Urinary bladder (tissue), 4 donors: ENCODE data around the gene PPA2. TPM values are rescaled to one million over a fixed set of nuclear protein-coding genes. Genes with fewer than 3 reads are reported as not detected.

Experiments
- DNase-seq: peaks from one replicate; pipeline ENCODE4 v3.0.0-alpha.2; 2015; ENCODE audit errors: extremely low spot score
- H3K27ac ChIP-seq: one replicate; pipeline ENCODE4 v1.5.1; 2013; ENCODE audit warnings: low read depth, mild to moderate bottlenecking, moderate library complexity
- H3K36me3 ChIP-seq: one replicate; pipeline ENCODE4 v1.6.1; 2013; ENCODE audit warnings: mild to moderate bottlenecking, moderate library complexity; ENCODE audit not compliant: insufficient read depth
- H3K4me1 ChIP-seq: one replicate; pipeline ENCODE4 v1.6.1; 2013; ENCODE audit warnings: mild to moderate bottlenecking, moderate library complexity; ENCODE audit not compliant: insufficient read depth
- H3K4me3 ChIP-seq: one replicate; pipeline ENCODE4 v1.5.1; 2013; ENCODE audit warnings: low read depth, low read length
- WGBS: extraction: QIAGEN DNeasy Blood & Tissue Kit; methylation state at CpG from one replicate; pipeline ENCODE4 v1.1.7; 2013; 5-methylcytosine and 5-hydroxymethylcytosine counted together
- polyA plus RNA-seq: library from polyadenylated mRNA; stranded (reverse); fragments of 200-250 nt; gene quantifications from one replicate; pipeline ENCODE4 v1.2.3, GENCODE V29; 2013
- total RNA-seq: library from RNA; depleted of rRNA; stranded (reverse); fragments of >200 nt; gene quantifications from one replicate; pipeline ENCODE4 v1.2.3, GENCODE V29; 2014
- donor health status: healthy with polysubstance abuse.
- donor health status: healthy.

Gene PPA2
- total and polyA plus RNA-seq, 2 donors: 69.9 to 124 TPM

DNA sequence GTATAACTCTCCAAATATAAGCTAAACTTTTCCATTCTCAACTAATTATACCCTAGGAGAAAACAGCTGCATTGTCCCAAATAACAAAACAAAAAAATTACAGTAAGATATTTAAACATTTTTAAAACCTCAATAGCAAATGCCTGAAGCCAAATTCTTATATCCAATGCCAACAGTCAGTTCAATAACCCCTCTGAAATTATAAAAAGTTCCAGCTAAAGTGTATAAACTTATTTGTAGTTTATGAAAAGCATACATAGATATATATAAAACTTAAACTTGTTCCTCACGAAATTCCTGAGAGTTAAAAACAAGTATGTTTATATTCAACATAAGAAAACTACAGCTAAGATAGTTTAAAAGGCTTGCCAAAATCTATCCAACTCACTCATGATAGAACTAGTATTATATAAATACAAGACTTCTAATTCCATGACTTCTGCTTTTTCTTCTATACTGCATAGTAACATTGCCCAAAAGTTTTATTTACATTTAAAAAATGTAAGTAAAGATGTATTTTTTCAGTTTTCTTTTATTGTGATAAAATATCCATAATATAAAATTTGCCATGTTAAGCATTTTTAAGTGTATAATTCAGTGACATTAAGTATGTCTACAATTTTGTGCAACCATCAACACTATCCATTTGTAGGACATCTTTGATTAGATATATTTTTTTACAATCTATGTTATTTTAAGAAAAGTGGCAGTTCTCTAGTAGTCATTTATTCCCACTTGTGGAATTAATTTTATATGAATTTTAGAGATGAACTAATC, 72.8 kb downstream of the PPA2 start:
- H3K27ac ChIP-seq: no peak overlapping the region
- no peaks in the 10 kb centered on the region for H3K36me3 ChIP-seq
- DNase-seq: no peak
- WGBS: 43% methylated on average over 1 of the region's 1 CpG
- H3K4me3 ChIP-seq: no peak overlapping the region
- H3K4me1 ChIP-seq: no peaks in the 10 kb centered on the region

DNA sequence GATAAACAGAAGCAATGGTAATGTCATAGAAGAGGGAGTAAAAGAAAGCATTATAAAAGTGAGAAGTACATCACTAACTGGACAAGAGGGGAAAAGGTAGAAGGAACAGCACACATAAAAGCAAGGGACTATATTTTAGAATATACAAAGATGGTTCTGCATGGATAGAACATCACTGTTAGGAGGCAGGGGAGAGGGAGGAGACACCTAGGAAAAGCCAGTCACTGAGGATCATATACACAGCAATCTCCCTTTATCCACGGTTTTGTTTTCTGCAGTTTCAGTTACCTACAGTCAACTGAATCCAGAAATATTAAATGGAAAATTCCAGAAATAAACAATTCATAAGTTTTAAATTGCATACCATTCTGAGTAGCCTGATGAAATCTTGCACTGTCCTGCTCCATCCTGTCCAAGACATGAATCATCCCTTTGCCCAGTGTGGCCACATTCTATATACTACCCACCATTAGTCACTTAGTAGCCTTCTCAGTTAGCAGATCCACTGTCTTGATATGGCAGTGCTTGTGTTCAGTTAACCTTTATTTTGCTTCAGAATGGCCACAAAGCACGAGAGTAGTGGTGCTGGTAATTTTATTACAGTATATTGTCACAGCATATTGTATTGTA, 74.2 kb downstream of the PPA2 start:
- Histone ChIP-seq H3K4me1 (no peaks in the 10 kb centered on the region), H3K4me3 (no peak overlapping the region), H3K36me3 (no peaks in the 10 kb centered on the region), H3K27ac (no peak overlapping the region)
- DNase-seq: no peak
- WGBS: 84% methylated on average over 2 of the region's 2 CpGs

DNA sequence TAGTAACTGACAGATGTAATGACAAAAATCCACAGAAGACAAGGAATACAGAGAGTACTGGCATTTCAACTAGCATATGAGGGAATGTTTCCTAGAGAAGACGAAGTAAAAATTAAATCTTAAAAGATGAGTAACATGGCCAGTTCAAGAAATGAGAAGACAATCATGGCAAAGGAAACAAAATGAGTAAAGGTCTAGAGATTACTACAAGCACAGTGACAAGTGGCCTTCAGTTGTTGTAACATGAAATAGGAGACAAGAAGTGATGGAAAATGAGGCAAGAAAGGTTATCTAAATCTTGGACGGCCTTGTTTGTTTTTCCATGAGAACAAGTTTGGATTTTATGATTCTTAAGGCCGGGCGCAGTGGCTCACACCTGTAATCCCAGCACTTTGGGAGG, 81.0 kb downstream of the PPA2 start:
- no peak for DNase-seq
- Histone ChIP-seq H3K36me3 (peaks cover 2% of the 10 kb centered on the region), H3K4me1 (no peaks in the 10 kb centered on the region), H3K4me3 (no peak overlapping the region), H3K27ac (no peak overlapping the region)
- WGBS: 64% methylated on average over 4 of the region's 4 CpGs

DNA sequence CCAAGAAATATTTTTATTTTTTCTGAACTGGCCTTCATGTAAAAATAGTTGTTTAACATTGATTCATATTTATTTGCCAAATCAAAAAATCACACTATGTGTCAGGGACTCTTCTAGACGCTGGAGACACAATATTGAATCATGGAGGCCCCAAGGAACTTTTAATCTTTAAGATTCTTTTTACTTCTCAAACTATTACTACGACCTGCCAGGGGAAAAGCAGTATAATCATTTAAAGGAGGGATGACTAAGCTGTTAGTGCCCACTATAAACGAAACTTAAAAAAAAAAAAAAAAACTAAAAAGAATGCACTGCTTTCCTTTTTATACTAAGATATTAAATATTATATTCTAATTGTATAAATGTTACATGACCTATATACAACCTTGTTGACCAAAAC, 84.7 kb downstream of the PPA2 start:
- H3K36me3 ChIP-seq: peaks cover 2% of the 10 kb centered on the region
- WGBS: 78% methylated on average over 3 of the region's 3 CpGs
- no peak for DNase-seq
- no peak overlapping the region for H3K27ac ChIP-seq
- H3K4me1 ChIP-seq: no peaks in the 10 kb centered on the region
- H3K4me3 ChIP-seq: no peak overlapping the region

DNA sequence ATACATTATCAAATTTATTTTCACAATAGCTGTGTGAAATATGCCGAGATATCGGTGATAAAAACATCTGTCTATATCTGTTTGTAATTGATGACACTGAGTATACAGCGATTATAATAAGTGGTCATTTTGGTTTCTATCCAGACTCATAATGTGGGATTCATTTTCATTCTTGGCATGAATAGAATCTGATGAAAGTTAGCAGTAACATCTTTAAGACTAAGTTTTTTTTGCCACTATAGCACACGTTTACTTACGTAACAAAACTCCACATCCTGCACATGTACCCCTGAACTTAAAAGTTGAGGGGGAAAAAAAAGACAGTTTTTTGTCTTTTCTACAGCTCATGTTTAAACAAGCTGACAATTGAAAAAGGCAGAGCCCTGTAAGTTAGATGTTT, 86.4 kb downstream of the PPA2 start:
- no peak for DNase-seq
- 87% methylated on average over 5 of the region's 5 CpGs for WGBS
- Histone ChIP-seq H3K4me3 (no peak overlapping the region), H3K4me1 (no peaks in the 10 kb centered on the region), H3K27ac (no peak overlapping the region), H3K36me3 (peaks cover 2% of the 10 kb centered on the region)

DNA sequence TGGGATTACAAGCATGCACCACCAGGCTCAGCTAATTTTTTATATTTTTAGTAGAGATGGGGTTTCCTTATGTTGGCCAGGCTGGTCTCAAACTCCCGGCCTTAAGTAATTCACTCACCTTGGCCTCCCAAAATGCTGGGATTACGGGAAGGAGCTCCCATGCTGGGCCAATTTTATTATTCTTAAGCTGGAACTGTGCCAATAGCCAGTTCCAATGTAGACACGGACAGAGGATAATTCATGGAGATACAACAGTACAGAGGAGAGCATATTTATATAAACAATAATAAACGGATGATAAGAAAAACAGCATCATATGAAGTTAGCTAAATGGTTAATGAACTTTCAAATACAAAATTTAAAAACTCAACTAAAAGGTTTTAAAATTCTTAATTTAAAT, 87.8 kb downstream of the PPA2 start:
- no peak for DNase-seq
- H3K4me3 ChIP-seq: no peak overlapping the region
- WGBS: 58% methylated on average over 4 of the region's 4 CpGs
- H3K27ac ChIP-seq: no peak overlapping the region
- peaks cover 2% of the 10 kb centered on the region for H3K36me3 ChIP-seq
- H3K4me1 ChIP-seq: no peaks in the 10 kb centered on the region

DNA sequence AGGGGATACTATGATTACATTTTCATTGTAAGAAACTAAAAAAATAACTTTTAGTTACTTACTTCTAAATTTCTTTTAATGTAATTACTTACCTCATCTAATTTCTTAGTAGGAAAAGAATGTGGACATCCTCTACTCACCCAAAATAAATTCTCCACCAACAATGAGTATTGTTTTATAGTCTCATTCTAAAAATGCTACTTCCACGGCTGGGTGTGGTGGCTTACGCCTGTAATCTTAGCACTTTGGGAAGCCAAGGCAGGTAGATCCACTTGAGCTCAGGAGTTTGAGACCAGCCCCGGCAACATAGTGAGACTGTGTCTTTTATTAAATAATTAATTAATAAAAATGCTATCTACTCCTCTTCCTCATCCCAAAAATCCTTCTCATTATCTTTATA, 99.8 kb downstream of the PPA2 start:
- 91% methylated on average over 3 of the region's 3 CpGs for WGBS
- Histone ChIP-seq H3K4me3 (no peak overlapping the region), H3K36me3 (no peaks in the 10 kb centered on the region), H3K27ac (no peak overlapping the region), H3K4me1 (no peaks in the 10 kb centered on the region)
- DNase-seq: no peak

DNA sequence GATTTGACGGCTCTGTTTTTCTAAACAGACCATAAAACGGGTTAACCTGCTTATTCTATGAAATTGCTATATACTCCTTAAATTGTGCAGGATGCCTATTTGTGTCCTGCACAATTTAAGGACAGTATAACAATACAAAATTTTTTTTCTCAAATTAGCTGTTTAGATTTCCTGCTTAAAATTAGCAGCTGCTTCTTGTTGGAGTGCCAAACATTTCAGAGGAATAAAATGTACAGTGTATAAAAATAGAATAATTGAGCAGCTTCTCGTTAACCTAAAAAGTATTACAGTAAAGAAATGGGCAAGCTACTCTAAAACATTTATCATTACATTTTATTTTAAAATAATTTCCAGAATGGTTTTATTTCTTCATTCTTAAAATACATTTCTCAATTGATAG, 100.5 kb downstream of the PPA2 start:
- no peaks in the 10 kb centered on the region for H3K36me3 ChIP-seq
- H3K4me1 ChIP-seq: no peaks in the 10 kb centered on the region
- no peak for DNase-seq
- no peak overlapping the region for H3K27ac ChIP-seq
- WGBS: 34% methylated on average over 3 of the region's 3 CpGs
- no peak overlapping the region for H3K4me3 ChIP-seq

DNA sequence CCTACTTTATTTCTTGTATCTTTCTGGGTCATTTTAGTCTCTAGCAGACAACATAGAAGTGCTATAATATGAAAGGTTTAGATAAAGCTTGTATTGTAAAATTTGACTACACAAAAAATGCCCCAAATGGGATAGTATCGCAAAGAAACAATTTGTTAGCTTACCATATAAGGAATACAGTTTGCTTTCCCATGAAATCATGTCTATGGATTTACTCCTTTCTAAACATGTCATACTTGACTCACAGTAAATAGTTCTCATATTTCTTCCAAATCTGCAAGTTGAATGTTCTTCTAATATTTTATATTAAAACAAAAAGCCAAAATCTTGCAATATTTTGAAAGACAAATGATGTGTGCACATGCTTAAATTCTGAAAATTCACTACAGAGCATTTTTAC, 103.9 kb downstream of the PPA2 start:
- Histone ChIP-seq H3K36me3 (no peaks in the 10 kb centered on the region), H3K27ac (no peak overlapping the region), H3K4me1 (no peaks in the 10 kb centered on the region), H3K4me3 (no peak overlapping the region)
- no peak for DNase-seq
- WGBS: 69% methylated on average over 1 of the region's 1 CpG

DNA sequence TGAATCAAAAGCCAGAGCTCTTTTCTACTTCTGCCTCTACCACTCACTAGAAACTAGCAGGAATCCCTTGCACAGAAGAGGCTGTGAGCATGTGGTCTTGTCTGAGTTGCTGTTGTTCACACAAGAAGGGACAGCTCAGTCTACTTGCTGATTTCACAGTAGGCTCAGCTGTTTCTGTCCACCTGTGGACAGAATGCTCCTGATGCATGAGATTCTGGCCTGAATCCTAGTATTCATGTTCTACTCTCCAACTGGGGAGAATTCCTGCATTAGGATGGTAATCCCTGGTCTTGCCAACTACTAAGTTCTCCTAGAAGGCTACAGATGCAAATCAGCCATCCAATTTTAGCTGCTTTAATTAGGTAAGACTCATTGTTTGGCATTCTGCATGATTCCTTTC, 112.8 kb downstream of the PPA2 start:
- Histone ChIP-seq H3K27ac (no peak overlapping the region), H3K4me3 (no peak overlapping the region), H3K36me3 (peaks cover 1% of the 10 kb centered on the region), H3K4me1 (no peaks in the 10 kb centered on the region)
- no peak for DNase-seq

DNA sequence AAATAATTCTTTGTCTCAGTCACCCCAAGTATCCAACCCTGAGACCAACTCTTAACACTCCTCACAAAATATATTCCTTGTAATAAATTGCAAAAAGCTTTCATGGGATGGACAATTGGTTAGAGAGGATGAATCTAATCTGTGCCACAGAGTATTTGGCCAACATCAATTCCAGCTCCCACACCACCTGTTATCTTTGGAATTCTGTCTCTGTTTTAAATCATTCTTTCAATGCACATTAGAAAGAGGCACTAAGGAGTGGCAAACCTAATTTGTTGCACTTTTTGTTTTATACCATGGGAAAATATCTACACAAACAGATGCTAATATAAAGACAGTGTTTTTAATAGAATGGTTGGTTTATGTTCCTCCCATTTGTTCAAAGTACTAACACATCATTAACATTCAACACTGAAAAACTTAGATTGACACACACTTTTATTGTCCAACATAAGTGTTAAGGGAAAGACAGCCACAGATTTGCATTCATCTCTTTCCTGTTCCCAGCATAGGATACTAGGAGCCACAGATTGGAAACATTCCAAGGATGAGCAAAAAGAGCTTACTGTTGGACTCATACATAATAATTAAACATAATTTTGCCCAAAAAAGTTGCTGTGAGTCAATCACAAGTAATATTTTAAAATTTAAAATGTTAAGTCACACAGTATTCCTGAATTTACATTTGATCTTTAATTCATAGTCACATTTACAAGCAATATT, 116.4 kb downstream of the PPA2 start:
- H3K36me3 ChIP-seq: no peaks in the 10 kb centered on the region
- no peaks in the 10 kb centered on the region for H3K4me1 ChIP-seq
- H3K27ac ChIP-seq: no peak overlapping the region
- DNase-seq: no peak
- no peak overlapping the region for H3K4me3 ChIP-seq

DNA sequence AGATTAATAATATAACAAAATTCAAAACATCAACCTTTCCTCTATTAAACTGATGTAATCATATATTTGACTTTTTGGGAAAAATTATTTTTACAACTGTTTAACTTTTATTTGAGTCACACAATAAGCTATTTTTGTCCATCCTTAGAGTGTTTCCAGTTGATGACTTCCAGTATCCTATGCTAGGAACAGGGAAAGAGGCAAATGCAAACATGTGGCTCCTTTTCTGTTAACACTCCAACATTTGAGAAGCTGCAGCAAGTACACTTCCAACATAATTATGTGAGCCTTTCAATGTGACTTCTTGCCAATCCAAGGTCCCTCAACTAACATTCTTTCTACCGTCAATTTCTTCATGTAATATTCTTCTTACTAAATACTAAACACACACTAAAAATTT, 117.7 kb downstream of the PPA2 start:
- DNase-seq: no peak
- 43% methylated on average over 1 of the region's 1 CpG for WGBS
- H3K27ac ChIP-seq: no peak overlapping the region
- no peaks in the 10 kb centered on the region for H3K4me1 ChIP-seq
- no peak overlapping the region for H3K4me3 ChIP-seq
- no peaks in the 10 kb centered on the region for H3K36me3 ChIP-seq

DNA sequence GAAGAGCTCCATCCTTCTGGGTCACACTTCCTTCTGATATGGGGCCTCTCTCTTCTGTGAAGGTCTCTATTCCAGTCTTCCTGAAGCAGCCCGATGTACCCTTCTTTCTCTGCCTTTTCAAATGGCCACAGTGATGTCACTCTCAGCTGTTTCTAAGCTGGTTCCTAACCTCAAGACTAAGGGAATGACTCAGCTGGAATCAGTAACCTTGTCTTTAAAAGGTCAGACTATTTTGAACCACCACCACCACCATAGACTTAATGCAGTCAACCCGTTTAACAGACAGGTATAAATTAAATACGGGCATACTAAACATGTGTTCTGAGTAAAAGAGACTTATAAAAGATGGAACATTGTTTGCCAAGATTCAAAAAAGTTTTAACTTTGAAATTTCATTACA, 121.0 kb downstream of the PPA2 start:
- Histone ChIP-seq H3K4me3 (no peak overlapping the region), H3K27ac (no peak overlapping the region), H3K4me1 (no peaks in the 10 kb centered on the region), H3K36me3 (no peaks in the 10 kb centered on the region)
- WGBS: 87% methylated on average over 3 of the region's 3 CpGs
- no peak for DNase-seq

DNA sequence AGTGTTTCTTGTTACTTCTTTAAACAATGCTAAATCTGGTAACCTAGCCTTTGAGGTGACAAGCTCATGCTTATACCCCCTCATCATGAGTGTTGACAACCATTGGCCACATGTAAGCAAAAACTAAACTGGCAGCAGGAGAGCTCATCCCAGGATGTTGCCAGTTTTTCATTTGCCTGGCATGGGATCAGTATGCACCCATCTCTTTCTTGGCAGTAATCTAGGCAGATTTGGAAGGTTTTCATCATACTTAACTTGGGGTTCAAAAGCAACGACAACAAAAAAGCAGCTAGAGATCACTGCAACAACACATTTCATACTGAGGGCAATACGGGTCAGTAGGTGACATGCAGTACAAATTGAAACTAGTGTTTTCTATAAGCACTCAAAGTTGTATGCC, 122.0 kb downstream of the PPA2 start:
- Histone ChIP-seq H3K27ac (no peak overlapping the region), H3K4me1 (no peaks in the 10 kb centered on the region), H3K36me3 (no peaks in the 10 kb centered on the region), H3K4me3 (no peak overlapping the region)
- no peak for DNase-seq
- WGBS: 81% methylated on average over 2 of the region's 2 CpGs
